NCI-H1694 treated with DMSO at 0.1 percent for 48 hours (cell line): ENCODE data around the gene LIMS2.

ENCODE experiments used
- DNase-seq: peaks from one replicate; lab custom pipeline; 2025; lab: John Stamatoyannopoulos, UW

The LIMS2 gene

DNA sequence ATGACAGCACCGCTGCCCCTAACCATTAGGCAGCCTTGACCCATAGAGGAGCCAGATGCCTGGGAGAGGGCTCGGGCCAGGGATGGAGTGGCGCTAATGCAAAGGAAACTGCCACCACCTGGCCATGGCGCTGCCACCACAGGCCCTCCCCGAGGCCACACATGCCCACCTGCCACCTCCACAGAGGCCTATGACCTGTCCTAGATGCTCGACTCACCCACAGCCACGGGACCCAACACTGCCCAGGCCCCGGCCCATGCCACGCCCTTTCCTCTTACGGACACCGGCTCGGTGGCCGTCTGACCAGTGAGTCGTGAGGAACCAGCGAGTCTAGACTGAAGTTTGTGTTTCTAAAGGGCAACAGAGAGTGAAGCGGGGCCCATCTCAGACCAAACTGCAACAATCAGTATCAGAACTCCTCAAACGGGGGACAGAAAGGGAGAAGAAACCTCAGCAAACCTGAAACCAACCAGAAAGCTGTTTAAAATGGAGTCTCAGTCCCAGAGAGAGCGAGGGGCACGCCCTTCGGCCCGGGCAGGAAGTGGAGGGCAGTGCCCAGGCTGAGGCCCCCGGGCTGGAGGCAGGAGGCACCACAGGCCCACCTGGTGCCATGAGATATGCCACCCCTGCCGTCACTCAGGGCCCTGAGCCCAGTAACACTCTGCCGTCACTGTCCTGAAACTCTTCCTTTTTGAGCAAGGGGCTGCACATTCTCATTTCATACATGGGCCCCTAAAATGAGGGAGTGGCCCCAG is 28.7 kb downstream of the LIMS2 start:
- DNase-seq = no peak

GRCh38 chr2:127645395-127646291 is 29.7 kb downstream of the LIMS2 start, which contains the start of gene GPR17:
TSS of gene GPR17 (plus strand) at chr2:127646153. CDS start at chr2:127650736, 4,583 bp downstream.
- DNase-seq = no peak

DNA sequence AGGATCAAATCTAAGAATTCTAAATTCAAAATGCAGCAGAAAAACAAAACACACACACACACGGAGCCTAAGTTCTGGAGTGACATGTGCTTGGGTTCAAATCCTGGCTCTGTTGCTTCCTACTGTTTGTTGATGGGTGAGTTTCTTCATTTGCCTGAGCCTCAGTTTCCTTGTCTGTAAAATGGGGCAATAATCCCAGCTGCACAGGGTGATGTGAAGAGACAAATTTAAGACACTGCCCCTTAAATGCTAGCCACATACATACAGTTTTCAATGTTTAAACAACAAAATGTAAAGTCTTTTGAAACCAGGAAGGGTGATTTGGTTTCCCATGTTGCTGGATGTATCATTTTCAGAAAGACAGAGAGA is 30.3 kb downstream of the LIMS2 start:
- no peak for DNase-seq

- DNase-seq = no peak
Measured at GRCh38 chr2:127644066-127645025, 31.0 kb downstream of the LIMS2 start.

DNA sequence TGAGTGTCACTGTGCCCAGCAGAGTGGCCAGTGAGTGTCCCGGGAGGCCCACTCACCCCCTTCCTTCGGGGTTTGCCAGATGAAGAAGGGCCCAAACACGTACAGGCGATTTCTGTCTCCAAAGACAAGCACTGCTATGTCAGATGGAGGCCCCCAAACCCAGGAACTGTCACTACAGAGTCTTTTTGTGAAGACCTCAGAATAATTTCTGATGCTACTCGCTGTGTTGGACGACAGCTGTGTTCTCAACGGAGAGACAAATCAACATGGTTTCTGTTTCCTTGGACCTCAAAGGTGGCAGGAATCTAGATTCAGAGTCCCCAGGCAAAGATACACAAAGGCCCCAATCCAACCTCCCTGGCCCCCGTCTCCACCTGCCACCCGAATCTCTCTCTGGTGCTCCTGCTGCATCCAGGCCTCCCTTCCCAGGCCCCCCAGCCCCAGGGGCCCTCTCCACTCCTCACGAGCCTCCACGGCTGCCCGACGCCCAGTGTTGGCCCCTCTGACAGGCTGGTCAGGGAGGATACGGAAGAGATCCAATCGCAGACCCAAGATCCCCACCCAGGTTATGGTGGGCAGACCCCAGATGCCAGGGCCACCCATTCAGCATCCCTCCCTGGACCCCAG is 31.8 kb downstream of the LIMS2 start:
- no peak for DNase-seq

GRCh38 chr2:127642706-127643438 is 32.5 kb downstream of the LIMS2 start:
- DNase-seq = no peak

GRCh38 chr2:127641846-127642507 is 33.4 kb downstream of the LIMS2 start:
- DNase-seq = no peak

- DNase-seq = no peak
Measured at GRCh38 chr2:127641133-127641532, 34.2 kb downstream of the LIMS2 start.

DNA sequence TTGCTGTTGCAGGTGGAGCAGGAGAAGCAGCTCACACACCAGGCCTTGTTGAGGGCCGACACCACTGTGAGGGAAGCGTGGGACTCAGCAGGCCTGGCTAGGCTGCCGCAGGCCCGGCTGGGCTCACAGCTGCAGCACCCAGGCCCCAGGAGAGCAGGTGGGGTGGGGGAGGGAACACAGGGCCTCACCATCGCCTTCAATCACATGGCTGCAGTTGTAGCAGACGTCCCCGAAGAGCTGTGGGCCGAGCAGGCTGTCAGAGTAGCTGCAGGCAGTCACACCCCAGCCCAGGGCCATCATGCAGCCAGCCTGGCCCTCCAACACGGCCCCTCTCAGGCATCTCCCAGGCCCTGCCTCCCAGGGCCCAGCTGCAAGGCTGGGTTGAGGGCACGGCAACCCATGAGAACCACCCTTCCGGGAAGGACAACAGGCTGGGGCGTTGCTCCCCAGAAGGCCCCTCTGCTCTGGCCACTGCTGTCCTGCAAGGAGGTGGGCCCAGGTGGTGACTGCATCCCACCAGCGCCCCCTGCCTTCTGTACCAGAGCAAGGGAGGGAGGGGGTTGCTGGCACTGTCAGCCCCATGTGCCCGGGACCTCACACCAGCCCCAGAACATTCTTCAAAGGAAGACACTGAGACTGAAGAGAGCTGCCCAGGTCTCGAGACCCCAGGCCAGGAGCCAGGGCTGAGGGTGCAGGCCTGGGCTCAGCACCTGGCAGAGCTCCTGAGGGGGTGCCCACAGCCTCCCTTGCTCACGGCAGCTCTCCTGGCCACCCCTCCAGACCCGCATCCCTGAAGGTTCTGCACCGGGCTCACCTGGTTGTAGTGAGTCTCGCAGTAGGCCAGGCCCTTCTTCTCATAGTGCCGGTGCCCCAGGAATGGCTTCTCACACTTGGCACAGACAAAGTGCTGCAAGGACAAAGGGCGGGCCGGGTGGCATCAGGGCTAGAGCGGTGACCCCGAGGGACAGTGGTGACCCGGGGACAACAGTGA is 35.0 kb downstream of the LIMS2 start:
- DNase-seq = peak; percentile 22

GRCh38 chr2:127639111-127639474 is 36.2 kb downstream of the LIMS2 start:
- no peak for DNase-seq

DNA sequence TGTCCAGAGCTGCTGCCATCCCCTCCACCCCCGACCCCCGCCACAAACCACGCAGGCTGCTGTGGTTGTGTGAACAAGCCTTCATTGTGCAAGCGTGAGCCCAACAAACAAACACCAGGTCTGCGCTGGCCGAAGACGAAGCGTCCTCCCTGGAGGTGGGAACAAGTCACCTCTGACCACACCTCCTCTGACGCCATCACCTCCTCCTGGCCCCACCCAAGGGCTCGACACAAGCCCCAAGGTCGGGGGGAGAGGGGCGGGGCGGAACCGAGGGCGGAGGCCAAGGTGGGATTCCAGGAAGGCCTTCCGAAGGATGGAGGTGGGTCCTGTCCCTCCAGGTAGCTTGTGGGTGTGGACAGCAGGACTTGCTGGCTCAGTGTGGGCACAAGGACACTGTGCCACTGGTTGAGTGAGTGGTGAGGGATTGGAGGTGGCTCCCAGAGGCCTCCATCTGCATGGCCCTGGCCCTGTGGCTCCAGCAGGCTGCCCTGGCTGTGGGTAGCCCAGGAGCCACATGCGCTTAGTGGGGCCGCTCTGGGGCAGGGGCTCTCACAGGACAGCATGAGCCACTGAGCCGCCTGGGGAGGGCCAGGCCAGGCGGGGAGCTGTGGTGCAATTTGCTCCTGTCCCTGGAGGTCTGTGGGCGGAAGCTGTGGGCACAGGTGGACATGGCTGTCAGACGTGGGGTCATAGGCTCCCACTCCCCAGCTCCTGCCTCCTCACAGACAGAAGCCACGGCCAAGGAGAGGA is 36.8 kb downstream of the LIMS2 start:
- no peak for DNase-seq

GRCh38 chr2:127637725-127638252 is 37.5 kb downstream of the LIMS2 start:
- no peak for DNase-seq

GRCh38 chr2:127637236-127637630 is 38.1 kb downstream of the LIMS2 start:
- DNase-seq = no peak

DNA sequence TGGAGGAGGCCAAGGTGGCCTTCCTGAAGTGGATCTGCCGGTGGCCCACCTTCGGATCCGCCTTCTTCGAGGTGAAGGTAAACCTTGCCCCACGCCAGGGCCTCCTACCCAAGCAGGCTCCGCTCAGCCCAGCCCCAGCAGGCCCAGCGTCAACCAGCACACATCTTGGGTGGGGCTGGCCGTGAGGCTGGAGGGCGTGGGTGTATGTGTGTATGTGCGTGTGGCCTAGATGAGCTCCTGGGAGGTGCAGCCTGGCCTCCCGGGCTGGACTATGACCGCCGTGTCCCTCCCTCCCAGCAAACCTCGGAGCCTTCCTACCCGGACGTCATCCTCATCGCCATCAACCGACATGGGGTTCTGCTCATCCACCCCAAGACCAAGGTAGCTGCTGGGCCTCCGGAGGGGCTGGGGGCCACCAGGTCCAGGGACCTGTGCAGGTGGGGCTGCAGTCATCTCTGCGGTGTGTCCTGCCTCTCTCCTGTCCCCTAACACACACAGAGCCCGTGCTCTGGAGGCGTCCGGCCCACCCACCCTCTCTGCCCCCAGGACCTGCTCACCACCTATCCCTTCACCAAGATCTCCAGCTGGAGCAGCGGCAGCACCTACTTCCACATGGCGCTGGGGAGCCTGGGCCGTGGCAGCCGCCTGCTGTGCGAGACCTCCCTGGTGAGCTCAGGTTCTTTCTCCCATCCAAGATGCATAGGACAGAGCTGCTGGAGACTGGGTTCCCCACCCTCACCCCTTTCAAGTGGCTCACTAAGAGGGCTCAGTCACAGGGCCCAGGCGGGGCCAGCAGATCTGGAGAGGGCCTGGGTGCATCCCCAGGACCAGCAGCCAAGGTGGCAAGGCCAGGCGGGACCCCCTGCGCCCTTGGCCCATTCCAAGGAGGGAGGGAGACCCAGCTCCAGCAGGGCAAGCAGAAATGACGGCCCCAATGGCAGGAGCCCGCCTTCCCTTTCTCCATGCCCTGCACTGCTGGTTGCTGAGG is 38.8 kb downstream of the LIMS2 start:
- DNase-seq = no peak

DNA sequence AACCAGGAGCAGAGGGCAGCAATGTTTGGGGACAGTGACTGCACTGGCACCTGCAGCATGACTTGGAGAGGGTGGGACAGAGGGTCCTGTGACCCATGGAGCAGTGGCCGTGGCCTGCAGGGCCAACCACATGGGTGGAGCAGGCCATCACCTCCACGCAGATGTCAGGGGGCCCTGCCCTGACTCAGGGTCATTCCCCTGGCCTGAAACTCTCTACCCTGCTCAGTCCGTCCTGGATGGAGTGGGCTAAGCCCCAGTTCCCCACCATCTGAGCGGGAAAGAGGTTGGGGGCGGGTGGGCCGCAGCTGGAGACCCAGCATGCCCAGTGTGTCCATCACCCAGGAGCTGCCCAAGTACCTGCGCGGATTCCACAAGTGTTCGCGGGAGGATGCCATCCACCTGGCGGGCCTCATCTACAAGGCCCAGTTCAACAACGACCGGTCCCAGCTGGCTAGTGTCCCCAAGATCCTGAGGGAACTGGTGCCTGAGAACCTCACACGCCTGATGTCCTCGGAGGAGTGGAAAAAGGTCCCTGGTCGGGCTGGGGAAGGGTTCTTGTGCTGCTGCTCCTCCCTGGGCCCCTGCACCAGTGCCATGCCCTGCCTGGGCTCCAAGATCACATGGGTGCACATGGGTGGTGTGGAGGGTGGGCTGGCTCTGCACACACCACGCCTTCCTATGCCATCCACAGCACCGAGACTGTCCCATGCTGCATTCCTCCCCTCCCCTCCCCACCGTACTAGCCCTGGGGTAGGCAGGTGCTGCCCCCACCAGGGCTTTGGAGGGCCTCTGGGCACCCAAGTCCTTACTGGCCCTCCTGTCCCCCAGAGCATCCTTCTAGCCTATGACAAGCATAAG is 39.7 kb downstream of the LIMS2 start:
- DNase-seq = no peak
